GM11168 (cell line): ENCODE data around the gene AKAP6.

Source experiments
- in situ Hi-C: fragments of 300-500 bp; cut with MboI; formaldehyde crosslinking; loops from one replicate; pipeline ENCODE4 v1.12.0; 2022; ENCODE audit warnings: low sequenced_read_pairs; ENCODE audit not compliant: unreplicated experiment

The AKAP6 gene

GRCh38 chr14:32821964-32822653 lies 493.0 kb downstream of the AKAP6 start:
- in situ Hi-C loops = no loop called here

GRCh38 chr14:32823706-32824105 lies 494.6 kb downstream of the AKAP6 start:
- in situ Hi-C loops = no loop called here

GRCh38 chr14:32824195-32824594 lies 495.1 kb downstream of the AKAP6 start:
- in situ Hi-C loops = no loop called here

- in situ Hi-C loops = no loop called here
These were observed 496.0 kb downstream of the AKAP6 start for GRCh38 chr14:32825058-32825457.

GRCh38 chr14:32826404-32827082 lies 497.4 kb downstream of the AKAP6 start:
- in situ Hi-C loops = no loop called here

- in situ Hi-C loops = no loop called here
These were observed 498.4 kb downstream of the AKAP6 start for GRCh38 chr14:32827514-32827913.

GRCh38 chr14:32835924-32836323 lies 506.8 kb downstream of the AKAP6 start:
- in situ Hi-C loops = no loop called here

GRCh38 chr14:32841698-32842097 lies 512.6 kb downstream of the AKAP6 start:
- in situ Hi-C loops = no loop called here

- in situ Hi-C loops = no loop called here
These were observed 517.8 kb downstream of the AKAP6 start for GRCh38 chr14:32846821-32847365.

- in situ Hi-C loops = no loop called here
These were observed 518.8 kb downstream of the AKAP6 start for GRCh38 chr14:32847867-32848266.

GRCh38 chr14:32865827-32866376 lies 536.8 kb downstream of the AKAP6 start:
- in situ Hi-C loops = no loop called here

GRCh38 chr14:32883188-32883587 lies 554.1 kb downstream of the AKAP6 start:
- in situ Hi-C loops = no loop called here
